HG03045 (cell line): Measurements from ENCODE around the gene RBPJ.

Experiments used
- ATAC-seq: cut with Tn5 transposase; IDR thresholded peaks from one replicate; pipeline ENCODE4 v1.9.1; 2021; ENCODE audit warnings: mild to moderate bottlenecking, moderate library complexity; ENCODE audit not compliant: unreplicated experiment

The RBPJ gene

DNA sequence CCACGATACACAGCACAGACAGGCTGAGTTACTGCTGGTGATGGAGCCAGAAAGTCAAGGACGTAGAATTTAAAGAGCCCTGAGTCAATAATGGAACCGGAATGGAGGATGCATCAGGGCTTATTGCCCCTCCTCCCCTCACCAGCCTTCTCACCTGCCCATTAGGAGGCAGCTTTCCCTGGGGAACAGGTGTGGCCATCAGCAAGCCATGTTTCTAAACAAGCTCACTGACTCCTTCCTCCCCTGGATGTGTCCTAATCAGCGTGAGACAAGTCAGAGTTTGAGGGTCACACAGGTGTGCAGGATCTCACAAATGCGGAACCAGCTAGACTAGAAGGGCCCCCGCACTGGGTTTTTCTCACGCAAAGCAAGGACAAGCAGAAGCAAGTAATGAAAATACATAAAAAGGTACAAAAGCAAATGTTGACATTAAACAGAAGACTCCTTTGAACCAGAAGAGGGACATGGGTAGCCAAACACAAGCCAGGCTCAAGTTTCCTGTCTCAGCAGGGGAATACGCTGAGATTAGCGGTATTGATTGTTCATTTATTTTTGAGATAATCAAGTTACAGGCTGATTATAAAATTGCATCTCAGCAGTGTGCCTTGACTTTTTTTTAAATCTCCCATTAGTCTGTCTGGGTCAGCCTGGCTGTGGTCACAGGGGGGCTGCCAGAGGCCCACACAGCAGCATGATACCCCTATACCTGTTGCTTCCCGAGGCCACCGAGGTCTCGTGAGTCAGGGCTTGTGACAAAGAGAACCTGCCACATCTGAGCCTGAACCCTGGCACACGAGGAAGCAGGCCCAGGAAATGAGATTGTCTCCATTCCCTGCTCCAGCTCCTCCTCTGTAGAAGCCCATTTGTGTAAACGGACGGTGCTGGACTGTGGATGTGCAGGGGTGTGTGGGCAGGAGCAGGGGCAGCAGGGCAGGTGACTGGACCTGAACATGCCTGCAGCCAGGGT, 132.0 kb downstream of the RBPJ start:
- no peak for ATAC-seq

DNA sequence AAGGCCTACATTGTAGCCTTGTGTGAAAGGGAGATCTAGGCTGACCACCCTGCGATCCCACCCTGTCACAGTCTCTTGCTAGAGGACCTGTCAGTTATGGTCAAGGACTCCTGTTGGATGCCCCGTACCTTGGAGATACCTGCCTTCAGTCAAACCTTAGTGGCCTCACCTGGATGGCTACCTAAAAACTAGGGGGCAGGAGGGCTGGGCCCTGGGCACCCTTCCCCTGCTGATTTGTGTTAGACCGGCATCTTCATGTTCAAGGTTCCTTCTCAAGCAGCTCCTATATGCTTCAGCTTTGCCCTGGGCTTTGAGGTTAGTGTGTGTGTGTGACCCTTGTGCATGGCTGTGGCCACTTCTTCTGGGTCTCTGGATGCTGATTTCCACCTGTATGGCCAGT, 134.1 kb downstream of the RBPJ start:
- ATAC-seq, result no peak

DNA sequence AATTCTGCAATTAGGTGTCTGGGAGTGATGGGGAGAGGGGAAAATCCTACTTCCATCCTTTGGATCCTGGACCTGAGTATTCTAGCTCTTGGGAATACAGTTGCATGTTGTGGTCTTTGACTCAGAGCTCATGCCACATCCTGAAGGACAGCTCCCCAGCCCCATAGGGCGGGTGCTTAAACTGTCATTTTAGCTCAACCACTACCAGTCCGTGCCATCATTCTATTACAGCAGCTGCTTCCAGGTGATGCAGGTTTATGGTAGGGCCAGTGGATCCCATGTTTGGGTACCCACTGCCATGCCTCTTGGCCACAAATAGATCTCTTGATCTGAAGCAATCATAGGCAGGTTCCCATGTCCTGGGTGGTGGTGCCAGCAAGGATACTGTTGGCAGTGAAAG, 134.8 kb downstream of the RBPJ start:
- no peak for ATAC-seq

DNA sequence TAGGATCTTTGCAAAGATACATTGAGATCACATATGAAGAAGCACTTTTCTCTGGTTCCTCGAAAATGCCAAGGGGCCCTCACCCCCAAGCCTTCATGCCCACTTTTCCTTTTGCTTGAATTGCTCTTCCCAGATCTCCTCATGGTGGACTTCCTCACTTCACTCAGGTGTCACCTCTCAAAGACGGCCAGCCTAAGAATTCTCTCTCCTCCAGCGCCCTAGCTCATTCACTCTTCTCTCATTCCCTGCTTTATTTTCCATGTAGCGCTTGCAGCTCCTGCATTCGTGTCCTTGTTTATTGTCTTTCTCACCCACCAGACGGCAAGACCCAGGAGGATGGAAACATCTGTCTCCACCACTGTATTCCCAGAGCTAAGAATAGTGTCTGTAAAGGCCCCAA, 136.6 kb downstream of the RBPJ start:
- ATAC-seq, result no peak

DNA sequence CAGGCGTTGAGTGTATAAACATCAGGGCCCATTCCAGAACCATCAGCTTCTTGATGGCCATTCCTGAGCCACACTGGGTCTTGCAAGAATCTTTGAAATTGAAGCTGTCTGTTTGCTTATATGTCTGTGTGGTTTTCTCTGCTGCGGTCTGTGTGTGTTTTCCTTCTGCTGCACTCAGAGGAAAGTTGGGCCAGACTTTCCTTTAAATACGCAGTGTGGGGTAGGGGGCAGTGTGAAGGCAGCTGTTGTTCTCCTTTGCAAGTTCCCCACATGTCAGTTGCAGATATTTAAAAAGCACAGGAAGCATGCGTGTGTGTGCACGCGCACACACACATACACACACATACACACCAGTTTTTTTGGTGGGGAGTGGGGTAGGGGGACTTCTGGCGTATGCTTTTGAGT, 137.3 kb downstream of the RBPJ start:
- no peak for ATAC-seq

DNA sequence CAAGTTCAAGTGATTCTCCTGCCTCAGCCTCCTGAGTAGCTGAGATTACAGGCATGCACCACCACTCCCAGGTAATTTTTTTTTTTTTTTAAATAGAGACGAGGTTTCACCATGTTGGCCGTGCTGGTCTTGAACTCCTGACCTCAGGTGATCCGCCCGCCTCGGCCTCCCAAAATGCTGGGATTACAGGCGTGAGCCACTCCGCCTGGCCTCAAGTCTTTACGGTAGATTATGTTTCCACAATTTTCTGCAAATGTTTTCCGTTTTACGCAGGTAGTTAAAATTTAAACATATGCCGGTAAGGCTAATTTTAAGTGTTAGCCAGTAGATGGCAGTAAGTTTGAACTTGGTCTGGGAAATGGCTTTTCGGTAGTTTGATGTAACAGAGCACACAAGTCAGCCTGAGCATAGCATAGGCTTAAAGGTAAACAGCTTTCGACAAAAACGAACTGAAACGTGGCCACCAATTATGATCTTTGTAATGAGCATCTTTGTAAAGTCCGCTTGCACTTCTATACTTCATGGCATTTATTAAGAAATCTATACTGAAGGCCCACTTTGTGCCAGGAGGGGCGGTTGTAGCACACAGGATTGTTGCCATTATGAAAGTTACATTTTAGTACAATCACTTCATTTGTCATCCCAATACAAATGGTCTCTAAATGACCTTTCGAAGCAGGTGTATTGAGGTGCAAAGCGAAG, 138.4 kb downstream of the RBPJ start:
- no peak for ATAC-seq

DNA sequence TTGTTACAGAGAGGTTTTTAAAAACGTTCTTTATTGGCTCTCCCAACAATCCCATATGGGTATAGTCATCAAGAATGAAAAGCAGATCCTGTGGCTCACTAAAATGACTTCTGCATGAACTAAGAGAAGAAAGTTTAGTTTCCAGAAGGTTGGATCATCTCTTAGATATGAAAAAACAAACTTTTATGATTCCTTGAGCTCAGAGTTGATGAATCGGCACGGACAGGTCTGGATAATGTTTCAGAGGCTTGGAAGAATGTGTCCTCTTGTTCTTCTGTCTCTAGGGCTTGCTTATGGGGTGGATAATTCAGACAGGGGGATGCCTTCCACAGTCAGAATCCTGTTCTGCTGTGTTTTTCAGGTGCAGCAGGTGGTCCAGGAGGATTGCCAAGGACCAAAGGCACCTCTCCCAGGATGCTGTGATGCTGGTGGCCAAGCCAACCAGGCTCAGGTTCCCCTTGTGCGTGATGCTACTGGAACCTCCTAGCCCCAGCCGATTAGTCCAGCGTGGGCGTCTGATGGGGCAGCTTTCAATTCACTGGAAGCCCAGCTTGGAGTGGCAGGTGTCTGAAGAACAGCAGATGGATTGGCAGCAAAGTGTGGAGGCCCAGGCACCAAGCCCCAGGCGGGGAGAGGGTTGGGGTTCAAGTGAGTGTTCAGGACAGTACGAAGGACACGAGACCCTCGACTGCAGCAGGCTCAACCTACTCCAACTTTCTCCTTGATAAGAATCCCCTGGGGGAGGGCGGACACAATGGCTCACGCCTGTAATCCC, 139.1 kb downstream of the RBPJ start:
- ATAC-seq, result no peak

DNA sequence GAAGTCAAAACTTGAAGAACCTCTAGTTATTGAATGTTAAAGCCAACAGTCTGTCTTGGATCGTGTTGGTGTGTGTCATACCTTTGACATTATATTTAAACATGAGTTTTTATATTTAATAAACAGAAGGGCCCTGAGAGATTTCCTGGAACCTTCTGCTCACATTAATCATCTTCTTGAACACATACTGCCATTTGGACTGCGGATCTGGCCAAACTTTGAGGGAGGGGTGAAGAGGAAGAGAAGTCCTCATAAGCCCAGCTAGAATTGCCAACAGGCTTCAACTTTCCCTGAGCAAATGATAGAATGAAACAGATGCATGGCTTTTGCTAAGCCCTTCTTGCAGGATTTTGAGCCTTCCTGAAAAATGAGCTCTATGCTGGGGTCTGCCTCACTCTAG, 142.1 kb downstream of the RBPJ start:
- no peak for ATAC-seq

DNA sequence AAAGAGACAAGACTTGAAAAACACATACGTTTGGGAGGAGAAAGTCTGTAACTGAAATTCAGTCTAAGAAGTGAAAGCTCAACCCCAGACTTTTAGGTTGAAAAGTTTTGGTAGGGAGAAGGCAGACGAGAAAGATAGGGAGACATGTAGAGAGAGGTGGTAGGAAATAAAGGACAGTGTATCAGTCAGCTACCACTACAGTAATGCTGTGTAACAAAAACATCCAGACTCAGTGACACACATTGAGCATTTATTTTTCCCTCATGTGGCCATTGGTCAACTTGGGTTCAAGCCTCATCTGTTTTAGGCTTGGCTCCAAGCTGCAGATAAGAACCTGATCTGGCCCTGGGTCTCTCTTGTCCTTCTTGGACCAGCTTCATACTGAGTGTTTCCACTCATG, 142.6 kb downstream of the RBPJ start:
- ATAC-seq, result no peak

DNA sequence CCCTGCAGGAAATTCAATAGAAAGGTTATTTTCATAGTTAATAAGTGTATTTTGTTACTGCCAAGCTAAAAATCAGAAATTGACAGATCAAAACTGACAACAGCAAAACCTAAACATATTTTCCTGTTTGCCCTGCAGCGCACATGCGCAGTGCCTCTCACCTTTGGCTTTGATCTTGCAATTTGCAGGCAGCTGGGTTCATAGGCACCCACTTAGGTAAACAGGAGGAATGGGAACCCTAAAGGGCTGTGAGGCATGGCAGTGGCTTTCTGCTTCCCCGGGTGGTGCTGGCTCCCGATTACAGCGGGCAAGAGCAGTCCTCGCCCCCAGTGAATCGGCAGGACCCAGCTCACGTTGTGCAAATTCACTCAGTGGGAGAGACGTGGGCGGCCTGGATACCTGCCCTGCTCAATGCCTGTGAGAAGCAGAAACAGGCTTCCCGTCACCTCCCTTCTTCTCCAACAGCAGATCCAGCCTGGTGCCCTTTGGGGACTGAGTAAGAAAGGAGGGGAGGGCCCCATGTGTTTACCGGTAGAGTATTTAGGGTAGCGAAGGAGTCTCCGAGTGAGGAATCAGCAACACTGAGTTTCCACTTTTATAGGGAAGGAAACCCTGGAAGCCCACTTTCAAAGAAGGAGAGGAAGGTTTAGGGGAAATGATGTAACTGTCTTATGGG, 143.7 kb downstream of the RBPJ start:
- no peak for ATAC-seq

DNA sequence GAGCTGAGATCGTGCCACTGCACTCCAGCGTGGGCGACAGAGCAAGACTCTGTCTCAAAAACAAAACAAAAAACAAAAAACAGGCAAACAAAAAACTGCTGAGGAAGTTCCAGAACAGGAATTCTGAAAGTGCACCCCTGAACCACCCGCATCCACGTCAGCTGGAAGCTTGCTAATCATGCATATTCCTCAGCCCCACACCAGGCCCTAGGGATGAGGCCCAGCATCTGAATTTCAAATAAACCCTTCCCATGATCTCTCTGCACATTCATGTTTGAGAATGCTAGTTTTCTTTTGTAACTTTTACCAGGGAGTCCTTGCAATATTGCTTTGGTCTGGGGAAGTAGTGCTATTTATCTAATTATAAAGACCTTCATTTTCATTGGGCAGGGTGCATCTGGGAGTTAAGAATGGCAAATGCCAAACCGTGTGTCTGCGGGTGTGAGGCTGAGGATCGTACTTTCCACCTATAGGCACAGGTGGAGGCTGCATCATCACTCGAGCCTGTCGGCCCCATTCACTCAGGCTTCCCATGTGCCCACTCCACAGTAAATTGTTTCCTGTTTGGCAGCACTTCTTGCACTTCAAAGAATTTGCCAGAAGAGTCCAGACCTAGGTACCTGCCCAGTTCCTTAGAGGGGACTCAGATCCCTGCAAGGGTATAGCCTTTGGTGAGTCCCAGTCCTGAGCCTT, 145.9 kb downstream of the RBPJ start:
- no peak for ATAC-seq

DNA sequence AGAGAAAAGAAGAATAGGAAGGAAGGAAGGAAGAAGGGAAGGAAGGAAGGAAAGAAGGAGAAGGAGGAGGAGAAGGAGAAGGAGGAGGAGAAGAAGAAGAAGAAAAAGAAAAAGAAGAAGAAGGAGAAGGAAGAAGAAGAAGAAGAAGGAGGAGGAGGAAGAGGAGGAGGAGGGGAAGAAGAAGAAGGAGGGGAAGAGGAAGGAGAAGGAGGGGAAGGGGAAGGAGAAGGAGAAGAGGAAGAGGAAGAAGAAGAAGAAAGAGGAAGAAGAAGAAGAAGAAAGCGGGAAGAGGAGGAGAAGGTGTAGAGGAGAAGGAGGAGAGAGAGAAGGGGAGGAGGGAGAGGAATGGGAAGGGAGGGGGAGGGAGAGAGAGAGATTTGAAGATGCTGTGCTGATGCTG, 146.9 kb downstream of the RBPJ start:
- ATAC-seq, result no peak

DNA sequence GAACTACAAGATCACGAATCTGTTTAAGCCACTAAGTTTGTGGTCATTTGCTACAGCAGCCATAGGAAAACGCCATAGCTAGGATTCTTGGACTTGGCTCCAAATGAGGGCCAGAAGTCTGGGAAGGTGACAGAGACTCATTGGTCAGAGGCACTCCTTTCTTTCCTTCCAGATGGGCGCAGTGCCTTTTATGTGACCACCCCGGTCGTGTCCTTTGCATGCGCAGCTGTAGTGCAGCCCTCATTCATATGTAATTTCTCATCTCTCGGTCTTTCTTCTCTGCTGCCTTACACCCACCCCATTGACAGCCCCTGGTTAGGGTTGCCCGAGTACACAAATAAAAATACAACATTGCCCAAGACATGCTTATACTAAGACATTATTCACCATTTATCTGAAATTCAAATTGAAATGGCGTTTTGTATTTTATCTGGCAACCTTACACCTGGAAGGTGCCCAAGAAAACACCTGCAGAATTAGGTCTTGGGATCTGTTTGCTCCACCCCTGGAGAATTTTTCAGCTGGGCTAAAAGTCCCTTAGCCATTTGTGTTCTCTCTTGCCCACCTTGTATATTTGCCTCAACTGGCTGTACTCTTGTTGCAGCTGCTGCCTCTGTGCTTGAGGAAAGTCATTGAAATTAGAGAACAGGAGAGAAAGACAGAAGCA, 147.6 kb downstream of the RBPJ start:
- ATAC-seq, result no peak

DNA sequence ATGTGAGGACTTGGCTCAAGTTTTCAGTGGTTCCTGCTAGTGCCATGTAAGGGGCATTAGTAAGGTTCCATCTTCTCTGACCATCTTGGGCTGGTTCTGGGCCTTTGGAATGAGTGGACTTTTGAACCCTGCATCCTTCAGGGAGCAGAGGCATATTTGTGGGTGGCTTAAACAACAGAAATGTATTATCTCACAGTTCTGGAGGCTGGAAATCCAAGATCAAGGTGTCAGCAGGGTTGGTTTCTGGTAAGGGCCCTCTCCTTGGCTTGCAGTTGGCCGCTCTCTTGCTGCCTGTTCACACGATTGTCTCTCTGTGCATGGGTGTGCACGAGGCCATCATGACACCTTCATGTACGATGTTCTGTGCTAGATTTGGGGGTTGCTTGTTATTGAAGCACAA, 148.2 kb downstream of the RBPJ start:
- no peak for ATAC-seq

DNA sequence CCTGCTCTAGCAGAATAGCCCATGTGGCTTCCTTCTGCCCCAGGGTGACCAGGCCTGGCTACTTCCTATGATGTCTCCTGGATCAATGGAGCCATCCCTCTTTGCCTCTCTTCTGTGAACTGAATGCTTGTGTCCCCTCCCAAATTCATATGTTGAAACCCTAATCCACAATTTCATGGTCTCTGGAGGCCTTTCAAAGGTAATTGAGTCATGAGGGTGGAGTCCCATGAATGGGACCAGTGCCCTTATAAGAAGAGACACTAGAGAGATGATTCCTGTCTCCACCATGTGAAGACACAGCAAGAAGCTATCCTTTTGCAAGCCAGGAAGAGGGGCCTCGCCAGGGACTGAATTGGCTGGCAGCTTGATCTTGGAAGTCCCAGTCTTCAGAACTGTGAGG, 151.1 kb downstream of the RBPJ start:
- ATAC-seq, result no peak

DNA sequence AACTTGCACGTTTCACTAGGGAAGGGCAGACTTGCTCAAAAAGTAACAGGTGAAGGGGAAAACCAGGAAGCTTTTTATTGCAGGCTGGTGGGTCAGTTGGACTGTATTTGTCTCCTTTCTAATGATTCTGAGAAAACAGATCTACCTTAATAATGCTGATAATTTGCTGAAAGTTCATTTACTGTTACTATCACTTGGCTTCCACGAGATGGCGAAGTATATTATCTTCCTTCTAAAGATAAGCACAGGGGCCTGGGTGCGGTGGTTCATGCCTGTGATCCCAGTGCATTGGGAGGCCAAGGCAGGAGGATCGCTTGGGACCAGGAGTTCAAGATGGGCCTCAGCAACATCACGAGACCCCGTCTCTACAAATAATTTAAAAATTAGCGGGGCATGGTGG, 153.1 kb downstream of the RBPJ start:
- ATAC-seq, result no peak

DNA sequence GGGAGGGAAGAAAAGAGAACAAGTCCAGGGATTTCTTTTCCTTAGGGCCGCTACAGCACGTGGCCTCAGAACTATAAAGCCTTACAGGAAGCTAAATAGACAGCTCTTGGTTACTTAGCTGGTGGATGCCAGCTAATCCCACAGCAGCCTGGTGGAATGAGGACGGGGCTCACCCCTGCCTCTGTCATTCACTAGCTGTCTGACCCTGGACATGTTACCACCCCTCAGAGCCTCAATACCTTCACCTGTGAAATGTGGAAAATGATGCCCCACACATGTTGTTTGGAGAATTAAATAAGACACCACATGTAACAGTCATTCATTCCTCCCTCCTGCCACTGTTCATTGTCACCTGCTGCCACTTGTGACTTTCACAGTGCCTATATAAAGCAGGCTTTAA, 153.7 kb downstream of the RBPJ start:
- no peak for ATAC-seq

DNA sequence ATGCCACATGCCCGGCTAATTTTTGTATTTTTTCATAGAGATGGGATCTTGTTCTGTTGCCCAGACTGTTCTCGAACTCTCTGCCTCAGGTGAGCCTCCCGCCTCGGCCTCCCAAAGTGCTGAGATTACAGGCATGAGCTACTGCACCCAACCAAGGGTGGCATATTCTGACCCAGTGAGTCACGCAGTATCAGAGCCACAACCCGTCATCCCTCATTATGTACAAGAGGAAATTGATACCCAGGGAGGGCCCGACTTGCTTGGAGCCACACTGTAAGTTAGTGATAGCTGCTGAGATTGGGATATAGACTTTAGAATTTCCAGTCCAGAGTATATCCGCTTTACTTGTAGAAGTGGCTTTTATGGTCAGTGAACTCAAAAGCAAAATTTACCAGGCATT, 154.9 kb downstream of the RBPJ start:
- no peak for ATAC-seq

DNA sequence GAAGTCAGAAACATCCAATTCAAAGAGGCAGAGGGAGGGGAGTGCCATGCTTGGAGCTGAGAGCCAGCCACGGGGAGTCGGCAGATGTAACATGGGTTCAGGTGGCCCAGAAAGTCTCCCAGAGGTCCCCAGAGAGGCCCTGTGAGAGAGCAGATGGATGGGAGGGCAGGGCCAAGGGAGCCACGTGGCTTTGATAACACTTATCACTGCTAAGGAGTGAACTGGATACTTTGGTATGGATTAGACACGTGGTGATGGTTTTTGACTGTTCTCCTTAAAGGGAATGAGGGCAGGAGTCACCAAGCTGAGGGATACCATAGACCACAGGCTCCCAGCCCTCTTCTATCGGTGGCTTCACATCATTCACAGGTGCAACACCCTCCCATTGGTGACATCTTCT, 155.7 kb downstream of the RBPJ start:
- ATAC-seq, result no peak

DNA sequence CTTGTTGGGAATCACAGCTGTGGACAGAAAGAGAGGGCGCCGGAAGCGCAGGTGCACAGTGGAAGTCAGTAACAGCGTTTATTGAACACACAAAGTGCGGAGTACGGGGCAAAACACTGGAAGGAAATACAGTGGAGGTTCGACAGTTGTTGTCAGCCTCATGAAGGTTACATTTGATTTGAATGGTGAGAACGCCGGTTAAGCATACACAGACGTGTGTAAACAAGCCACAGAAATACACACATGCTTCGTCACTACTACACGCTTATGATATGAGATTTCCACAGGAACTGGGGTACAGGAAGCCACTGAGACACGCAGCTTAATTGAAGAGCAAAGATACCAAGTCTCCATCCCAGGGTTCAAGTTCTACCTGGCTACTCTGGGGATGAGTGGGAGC, 157.5 kb downstream of the RBPJ start:
- no peak for ATAC-seq
